K562 treated with DMSO at 1 percent for 48 hours (cell line): Measurements from ENCODE around the gene WWC2. TPM values are rescaled to one million over a fixed set of nuclear protein-coding genes. Genes with fewer than 3 reads are reported as not detected.

Source experiments
- total RNA-seq: library from RNA; unstranded; fragments of 300-600 nt; gene quantifications from 2 replicates; pipeline ENCODE4 v1.2.3, GENCODE V29; 2022; ENCODE audit warnings: low replicate concordance; ENCODE audit errors: extremely low read depth

Gene WWC2
- total RNA-seq: not detected in 2 replicates

DNA sequence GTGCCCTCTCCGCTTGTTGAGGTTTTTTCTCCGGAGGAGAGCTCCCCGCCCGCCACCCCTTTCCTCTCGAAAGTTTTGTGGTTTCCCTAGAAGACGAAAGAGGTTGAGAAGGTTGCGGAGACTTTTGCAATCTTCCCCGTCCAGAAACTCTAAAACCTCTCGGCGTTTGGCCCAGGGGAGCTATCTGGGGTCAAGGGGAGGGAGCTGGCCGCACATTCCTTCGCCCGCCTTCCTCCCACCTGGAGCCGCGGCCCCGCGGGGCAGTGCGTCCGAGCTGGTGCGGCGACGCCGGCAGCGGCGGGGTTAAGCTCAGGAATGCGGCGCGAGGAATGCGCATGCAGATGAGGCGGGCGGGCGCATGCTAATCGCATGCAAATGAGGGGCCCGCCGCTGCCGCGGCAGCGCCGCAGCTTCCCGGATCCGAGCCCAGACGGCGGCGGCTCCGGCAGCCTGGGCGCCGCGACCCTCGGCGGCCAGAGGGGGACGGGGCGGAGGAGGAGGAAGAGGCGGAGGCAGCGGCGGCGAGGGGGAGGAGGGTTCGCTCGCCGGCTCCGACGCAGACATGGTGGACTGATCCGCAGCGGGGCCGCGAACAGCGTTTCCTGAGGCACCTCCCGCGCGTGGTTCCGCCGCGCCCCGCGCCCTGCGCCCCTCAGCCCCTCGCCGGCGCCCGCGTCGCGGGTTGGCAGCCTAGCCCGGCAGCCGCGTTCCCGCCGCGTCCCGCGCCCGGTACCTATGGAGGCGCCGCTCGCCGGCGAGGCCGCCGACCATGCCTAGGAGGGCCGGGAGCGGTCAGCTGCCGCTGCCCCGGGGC, at the start of gene WWC2:
WWC2 (plus strand) TSS at position 535 of the 814 bp plus-strand sequence; CDS start at position 770, 235 bp downstream.

DNA sequence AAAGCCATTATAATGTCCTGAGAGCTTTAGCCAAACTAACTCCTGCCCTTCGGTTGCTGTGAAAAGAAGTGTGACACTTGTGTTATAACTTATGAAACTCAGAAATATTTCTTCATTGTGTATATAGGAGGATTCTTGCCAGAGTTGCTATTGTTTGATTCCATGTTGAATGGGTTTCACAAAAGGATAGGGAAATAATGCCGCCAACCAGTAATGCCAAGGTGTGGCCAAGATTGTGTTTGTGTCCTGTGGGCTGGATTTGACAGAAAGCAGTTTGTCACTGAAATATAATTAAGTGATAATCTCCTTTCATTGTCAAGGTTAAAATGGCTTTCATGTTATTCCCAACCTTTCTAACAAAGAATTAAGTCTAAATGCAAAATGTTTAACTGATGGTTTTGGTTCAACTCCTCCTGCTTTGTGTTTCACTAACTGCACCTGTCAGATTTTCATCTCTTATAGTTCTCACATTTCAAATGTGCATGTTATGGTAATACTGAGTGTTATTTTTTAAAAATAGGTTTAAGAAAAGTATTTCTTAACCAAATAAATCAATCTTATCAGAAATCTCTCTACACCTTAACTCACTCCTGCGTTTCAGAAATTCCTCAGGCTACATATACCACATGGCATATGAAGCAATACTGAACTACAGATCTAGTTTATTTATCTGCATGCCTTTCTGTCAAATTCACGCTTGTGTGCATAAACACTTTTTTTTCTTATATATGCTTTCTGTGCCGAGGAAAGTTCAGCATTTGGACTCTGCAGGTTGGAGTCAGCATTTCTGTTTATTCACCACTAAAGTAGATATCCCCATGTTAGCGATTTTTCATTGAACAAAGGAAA, 221.4 kb downstream of the WWC2 start, which contains the start of gene CLDN22:
CLDN22 (minus strand) TSS at position 66 of the 849 bp plus-strand sequence; CDS start at position 8, 58 bp downstream.

DNA sequence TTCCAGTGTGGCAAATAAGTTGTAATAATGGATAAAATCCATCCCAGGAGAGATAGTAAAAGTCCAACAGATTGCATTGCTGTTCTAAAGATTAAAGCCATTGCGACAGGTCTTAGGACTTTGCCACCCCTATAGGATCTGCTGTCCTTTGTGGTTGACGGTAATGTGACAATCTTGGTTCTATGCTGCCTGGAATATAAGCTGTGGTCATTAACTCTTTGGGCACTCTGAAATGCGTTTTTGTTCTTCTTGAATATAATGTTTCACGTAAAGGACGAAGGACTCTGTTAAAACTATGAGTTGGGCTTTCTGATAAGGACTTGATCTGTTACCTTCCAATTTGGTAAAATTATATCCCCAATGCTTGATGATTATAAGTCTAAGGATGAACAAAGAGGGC, 223.3 kb downstream of the WWC2 start, which contains the start of gene CLDN24:
CLDN24 (minus strand) TSS at position 101 of the 400 bp plus-strand sequence; CDS start at position 101, 0 bp downstream.

Other genes with a start within 250 kb of the WWC2 start
- not detected in 2 replicates for gene DCTD, start 181.9 kb upstream of the WWC2 start, total RNA-seq
- gene CLDN22, start 221.0 kb downstream of the WWC2 start, total RNA-seq: not detected in 2 replicates
- not detected in 2 replicates for gene CLDN24, start 223.2 kb downstream of the WWC2 start, total RNA-seq